GM12878 (cell line): ENCODE data around the gene MSRB1. TPM values are rescaled to one million over a fixed set of nuclear protein-coding genes. Genes with fewer than 3 reads are reported as not detected.
A peak's percentile ranks its signal among the peaks of the same experiment; 100 is the strongest.

Experiments used
- CHD2 ChIP-seq: IDR thresholded peaks from 2 replicates; pipeline ENCODE4 v1.6.1; 2011; ENCODE audit warnings: low read depth, low read length, improper control_type of control experiment, borderline replicate concordance
- DPF2 ChIP-seq: fragments of 450-650 bp; IDR thresholded peaks from 2 replicates; pipeline ENCODE4 v1.6.1; 2017; ENCODE audit warnings: mild to moderate bottlenecking
- EGR1 ChIP-seq, 2 experiments: IDR thresholded peaks; 1 replicate in 1 of 2; 2 replicates in 1 of 2; pipeline ENCODE4 v1.6.1; 2011 to 2012; ENCODE audit warnings: low read depth in 2 of 2, low read length in 2 of 2, borderline replicate concordance in 1 of 2, mild to moderate bottlenecking in 1 of 2, moderate library complexity in 1 of 2
- GATAD2B ChIP-seq: fragments of 450-650 bp; conservative IDR thresholded peaks from 2 replicates; pipeline ENCODE4 v1.6.1; 2017; ENCODE audit warnings: low read depth, mild to moderate bottlenecking, moderate library complexity
- HDGF ChIP-seq: fragments of 450-650 bp; IDR thresholded peaks from 2 replicates; pipeline ENCODE4 v1.6.1; 2016; ENCODE audit warnings: antibody characterized with exemption
- JUNB ChIP-seq: IDR thresholded peaks from 2 replicates; pipeline ENCODE4 v1.6.1; 2016; ENCODE audit warnings: antibody characterized with exemption, mild to moderate bottlenecking
- NFYB ChIP-seq: IDR thresholded peaks from 2 replicates; pipeline ENCODE4 v1.6.1; 2011; ENCODE audit warnings: low read depth, mild to moderate bottlenecking, low read length, improper control_type of control experiment, moderate library complexity; ENCODE audit not compliant: insufficient read depth
- RUNX3 ChIP-seq: IDR thresholded peaks from 2 replicates; pipeline ENCODE4 v1.6.1; 2012; ENCODE audit warnings: low read length, inconsistent platforms
- SMAD5 ChIP-seq: IDR thresholded peaks from 2 replicates; pipeline ENCODE4 v1.6.1; 2016; ENCODE audit warnings: antibody characterized with exemption, low read depth
- SP1 ChIP-seq: IDR thresholded peaks from one replicate; pipeline ENCODE4 v1.6.1; 2011; ENCODE audit warnings: low read depth, low read length
- YY1 ChIP-seq: IDR thresholded peaks from 2 replicates; pipeline ENCODE4 v1.6.1; 2011; ENCODE audit warnings: low read depth, mild to moderate bottlenecking, low read length
- polyA plus RNA-seq, 11 experiments: library from polyadenylated mRNA; depleted of rRNA in 4 of 11; unstranded in 6 of 11; stranded (reverse) in 5 of 11; fragments of >200 nt; fragmentation: Nextera tagmentation in 4 of 11; fragmentation: Illumina TruSeq in 1 of 11; extraction: Ambion mirVana in 4 of 11; extraction: Trizol in 1 of 11; gene quantifications; 1 replicate in 1 of 11; 2 replicates in 10 of 11; pipeline versions ENCODE4 v1.2.1 to v1.2.3, GENCODE V29; 2011 to 2016; ENCODE audit warnings: inconsistent platforms in 2 of 11, missing spikeins in 2 of 11, low read depth in 1 of 11
- total RNA-seq, 4 experiments: library from RNA; depleted of rRNA in 3 of 4; stranded (reverse); fragments of >200 nt in 3 of 4; fragmentation: Illumina TruSeq in 1 of 4; extraction: Trizol in 1 of 4; gene quantifications; 2 replicates each; pipeline versions ENCODE4 v1.2.1 to v1.2.3, GENCODE V29; 2013 to 2021
- TF ChIP-seq, protein P1 (sequence below): fragments of 450-650 bp; conservative IDR thresholded peaks from 2 replicates; pipeline ENCODE4 v1.6.1; 2017; ENCODE audit warnings: mild to moderate bottlenecking, moderate library complexity
- TF ChIP-seq, protein P2 (sequence below): fragments of 450-650 bp; IDR thresholded peaks from 2 replicates; pipeline ENCODE4 v1.6.1; 2016; ENCODE audit warnings: mild to moderate bottlenecking

Gene MSRB1
- total and polyA plus RNA-seq, 10 of the 15 experiments (the other 5 are each of a cell fraction or from before 2014, with no cell fraction given), result 5.1 to 48.6 (median 25.7) TPM

DNA sequence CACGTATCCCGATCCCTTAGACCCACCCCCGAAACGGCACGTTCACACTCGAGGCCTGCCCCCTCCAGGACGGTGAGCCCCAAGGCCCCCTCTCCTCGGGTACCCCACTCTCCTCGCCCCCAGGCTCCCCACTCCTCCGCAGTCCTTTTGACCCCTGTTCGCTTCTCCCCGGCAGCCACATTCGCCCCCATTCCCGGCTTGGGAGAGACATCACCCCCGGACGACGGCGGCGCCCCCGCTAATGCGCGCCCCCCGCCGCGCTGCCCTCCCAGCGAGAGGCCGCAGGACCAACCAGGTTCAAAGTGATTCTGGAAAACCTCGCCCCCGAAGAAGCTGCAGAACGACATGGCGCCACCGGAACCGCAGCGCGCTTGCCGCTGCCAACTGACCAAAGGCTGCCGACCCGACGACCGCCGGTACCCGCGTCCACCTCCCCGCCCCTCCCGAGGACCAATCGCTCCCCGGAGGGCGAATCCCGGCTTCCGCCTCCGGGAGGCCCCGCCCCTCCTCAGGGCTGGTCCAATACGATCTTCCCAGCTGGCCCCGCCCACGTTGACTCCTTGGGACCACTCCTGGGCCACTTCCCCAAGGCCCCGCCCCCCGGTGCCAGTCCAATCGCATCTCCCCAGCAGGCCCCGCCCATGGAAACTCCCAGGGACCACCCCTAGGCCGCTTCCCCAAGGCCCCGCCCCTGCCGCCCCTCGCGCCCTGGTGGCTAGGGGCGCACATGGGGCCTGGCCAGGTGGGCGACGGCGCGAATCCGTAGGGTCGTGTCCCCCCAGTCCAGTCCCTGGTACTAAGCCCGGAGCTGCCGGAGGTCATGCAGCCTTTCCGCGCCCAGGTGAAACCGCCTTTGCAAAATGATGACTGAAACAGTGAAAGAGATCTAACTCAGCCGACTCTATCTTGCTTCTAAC lies at the start of gene MSRB1 (continued):
- TF ChIP-seq, protein P1, sequence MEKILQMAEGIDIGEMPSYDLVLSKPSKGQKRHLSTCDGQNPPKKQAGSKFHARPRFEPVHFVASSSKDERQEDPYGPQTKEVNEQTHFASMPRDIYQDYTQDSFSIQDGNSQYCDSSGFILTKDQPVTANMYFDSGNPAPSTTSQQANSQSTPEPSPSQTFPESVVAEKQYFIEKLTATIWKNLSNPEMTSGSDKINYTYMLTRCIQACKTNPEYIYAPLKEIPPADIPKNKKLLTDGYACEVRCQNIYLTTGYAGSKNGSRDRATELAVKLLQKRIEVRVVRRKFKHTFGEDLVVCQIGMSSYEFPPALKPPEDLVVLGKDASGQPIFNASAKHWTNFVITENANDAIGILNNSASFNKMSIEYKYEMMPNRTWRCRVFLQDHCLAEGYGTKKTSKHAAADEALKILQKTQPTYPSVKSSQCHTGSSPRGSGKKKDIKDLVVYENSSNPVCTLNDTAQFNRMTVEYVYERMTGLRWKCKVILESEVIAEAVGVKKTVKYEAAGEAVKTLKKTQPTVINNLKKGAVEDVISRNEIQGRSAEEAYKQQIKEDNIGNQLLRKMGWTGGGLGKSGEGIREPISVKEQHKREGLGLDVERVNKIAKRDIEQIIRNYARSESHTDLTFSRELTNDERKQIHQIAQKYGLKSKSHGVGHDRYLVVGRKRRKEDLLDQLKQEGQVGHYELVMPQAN, result peak; percentile 79
- TF ChIP-seq CHD2, result peak; percentile 10; the same call in 1 of the 2 replicates
- TF ChIP-seq GATAD2B, result peak; percentile 64
- TF ChIP-seq, protein P2, sequence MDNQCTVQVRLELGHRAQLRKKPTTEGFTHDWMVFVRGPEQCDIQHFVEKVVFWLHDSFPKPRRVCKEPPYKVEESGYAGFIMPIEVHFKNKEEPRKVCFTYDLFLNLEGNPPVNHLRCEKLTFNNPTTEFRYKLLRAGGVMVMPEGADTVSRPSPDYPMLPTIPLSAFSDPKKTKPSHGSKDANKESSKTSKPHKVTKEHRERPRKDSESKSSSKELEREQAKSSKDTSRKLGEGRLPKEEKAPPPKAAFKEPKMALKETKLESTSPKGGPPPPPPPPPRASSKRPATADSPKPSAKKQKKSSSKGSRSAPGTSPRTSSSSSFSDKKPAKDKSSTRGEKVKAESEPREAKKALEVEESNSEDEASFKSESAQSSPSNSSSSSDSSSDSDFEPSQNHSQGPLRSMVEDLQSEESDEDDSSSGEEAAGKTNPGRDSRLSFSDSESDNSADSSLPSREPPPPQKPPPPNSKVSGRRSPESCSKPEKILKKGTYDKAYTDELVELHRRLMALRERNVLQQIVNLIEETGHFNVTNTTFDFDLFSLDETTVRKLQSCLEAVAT, result 0 out of 2 replicates have a peak, but pooled peaks have one; percentile 19
- peak; percentile 76; the same call in 1 of the 2 replicates for TF ChIP-seq NFYB
- no peak for TF ChIP-seq YY1
- TF ChIP-seq RUNX3, result peak; percentile 27; the same call in 1 of the 2 replicates
- peak; percentile 80 for TF ChIP-seq JUNB
- 0 out of 2 replicates have a peak, but pooled peaks have one; percentile 41 for TF ChIP-seq SMAD5
- TF ChIP-seq EGR1 (IDR thresholded peaks at IDR 0.05; ENCODE audit: borderline replicate concordance in 1 of 2, low read depth in 2 of 2, low read length in 2 of 2), result peak in 1 of 2 experiments; percentile 4; a peak in 1 of 3 replicates
- peak; percentile 97 for TF ChIP-seq HDGF
- peak; percentile 66; the same call in 1 of the 2 replicates for TF ChIP-seq DPF2
- TF ChIP-seq SP1, result peak; percentile 87
